ENCODE measurements around the gene CSTF1.

CSTF1 gene

GRCh38 chr20:56451056-56451765 is 58.8 kb downstream of the CSTF1 start:
- H3K4me3 ChIP-seq (ENCODE audit: low read length) = no peak overlapping the region
- no peaks in the 10 kb centered on the region for H3K79me2 ChIP-seq (ENCODE audit: low read length)
- H3K36me3 ChIP-seq (replicated peaks; ENCODE audit: low read depth, low read length) = no peaks in the 10 kb centered on the region
- no peaks in the 10 kb centered on the region for H3K9me3 ChIP-seq (ENCODE audit: insufficient read depth, low read length)
- no peak overlapping the region for H3K9ac ChIP-seq (ENCODE audit: low read length)
- H3K27me3 ChIP-seq (ENCODE audit: low read depth, low read length) = no peaks in the 10 kb centered on the region
- peaks cover 48% of the 10 kb centered on the region for H3K4me1 ChIP-seq (ENCODE audit: low read length)
- H3K4me2 ChIP-seq (ENCODE audit: low read length) = no peak overlapping the region
- H4K20me1 ChIP-seq (ENCODE audit: insufficient read depth, low read length) = no peaks in the 10 kb centered on the region
- no peak for TF ChIP-seq EZH2phosphoT487 (IDR thresholded peaks at IDR 0.05; ENCODE audit: low read depth)
- TF ChIP-seq, protein P1, sequence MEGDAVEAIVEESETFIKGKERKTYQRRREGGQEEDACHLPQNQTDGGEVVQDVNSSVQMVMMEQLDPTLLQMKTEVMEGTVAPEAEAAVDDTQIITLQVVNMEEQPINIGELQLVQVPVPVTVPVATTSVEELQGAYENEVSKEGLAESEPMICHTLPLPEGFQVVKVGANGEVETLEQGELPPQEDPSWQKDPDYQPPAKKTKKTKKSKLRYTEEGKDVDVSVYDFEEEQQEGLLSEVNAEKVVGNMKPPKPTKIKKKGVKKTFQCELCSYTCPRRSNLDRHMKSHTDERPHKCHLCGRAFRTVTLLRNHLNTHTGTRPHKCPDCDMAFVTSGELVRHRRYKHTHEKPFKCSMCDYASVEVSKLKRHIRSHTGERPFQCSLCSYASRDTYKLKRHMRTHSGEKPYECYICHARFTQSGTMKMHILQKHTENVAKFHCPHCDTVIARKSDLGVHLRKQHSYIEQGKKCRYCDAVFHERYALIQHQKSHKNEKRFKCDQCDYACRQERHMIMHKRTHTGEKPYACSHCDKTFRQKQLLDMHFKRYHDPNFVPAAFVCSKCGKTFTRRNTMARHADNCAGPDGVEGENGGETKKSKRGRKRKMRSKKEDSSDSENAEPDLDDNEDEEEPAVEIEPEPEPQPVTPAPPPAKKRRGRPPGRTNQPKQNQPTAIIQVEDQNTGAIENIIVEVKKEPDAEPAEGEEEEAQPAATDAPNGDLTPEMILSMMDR (IDR thresholded peaks at IDR 0.05; ENCODE audit: low read depth, low read length) = no peak
- H3K27ac ChIP-seq (ENCODE audit: low read length) = no peak overlapping the region
- H2AFZ ChIP-seq (ENCODE audit: low read depth, low read length) = no peak overlapping the region

DNA sequence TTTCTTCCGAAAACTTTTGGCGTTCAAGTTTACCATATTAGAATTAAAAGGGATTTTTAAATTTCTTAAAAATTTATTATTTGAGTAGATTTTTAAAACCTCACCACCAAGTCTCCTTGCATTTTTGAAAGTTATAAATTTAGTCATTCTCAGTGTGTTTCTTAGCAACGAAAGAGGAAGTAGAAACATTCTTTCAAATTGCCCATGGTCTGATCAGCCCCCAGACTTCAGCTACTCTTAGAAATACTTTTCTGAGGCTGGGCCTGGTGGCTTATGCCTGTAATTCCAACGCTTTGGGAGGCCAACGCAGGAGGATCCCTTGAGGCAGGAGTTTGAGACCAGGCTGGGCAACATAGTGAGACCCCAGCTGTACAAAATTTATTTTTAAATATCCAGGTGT is 60.9 kb downstream of the CSTF1 start:
- peak overlapping the region; percentile 91 for H3K27ac ChIP-seq (ENCODE audit: low read length)
- no peaks in the 10 kb centered on the region for H3K27me3 ChIP-seq (ENCODE audit: low read depth, low read length)
- peaks cover 35% of the 10 kb centered on the region for H3K4me1 ChIP-seq (ENCODE audit: low read length)
- no peaks in the 10 kb centered on the region for H3K79me2 ChIP-seq (ENCODE audit: low read length)
- no peaks in the 10 kb centered on the region for H3K36me3 ChIP-seq (replicated peaks; ENCODE audit: low read depth, low read length)
- H2AFZ ChIP-seq (ENCODE audit: low read depth, low read length) = no peak overlapping the region
- H3K4me2 ChIP-seq (ENCODE audit: low read length) = peak overlapping the region; percentile 64
- no peaks in the 10 kb centered on the region for H4K20me1 ChIP-seq (ENCODE audit: insufficient read depth, low read length)
- TF ChIP-seq EZH2phosphoT487 (IDR thresholded peaks at IDR 0.05; ENCODE audit: low read depth) = no peak
- TF ChIP-seq, protein P1 (IDR thresholded peaks at IDR 0.05; ENCODE audit: low read depth, low read length) = no peak
- H3K9ac ChIP-seq (ENCODE audit: low read length) = peak overlapping the region; percentile 65
- H3K9me3 ChIP-seq (ENCODE audit: insufficient read depth, low read length) = no peaks in the 10 kb centered on the region
- H3K4me3 ChIP-seq (ENCODE audit: low read length) = peak overlapping the region; percentile 31

- Histone ChIP-seq H3K27ac (ENCODE audit: low read length) (peak overlapping the region; percentile 91), H3K9me3 (ENCODE audit: insufficient read depth, low read length) (no peaks in the 10 kb centered on the region), H3K4me2 (ENCODE audit: low read length) (peak overlapping the region; percentile 64), H3K27me3 (ENCODE audit: low read depth, low read length) (no peaks in the 10 kb centered on the region), H4K20me1 (ENCODE audit: insufficient read depth, low read length) (no peaks in the 10 kb centered on the region), H3K79me2 (ENCODE audit: low read length) (no peaks in the 10 kb centered on the region), H3K9ac (ENCODE audit: low read length) (peak overlapping the region; percentile 65), H3K4me1 (ENCODE audit: low read length) (peaks cover 31% of the 10 kb centered on the region), H2AFZ (ENCODE audit: low read depth, low read length) (peak overlapping the region; percentile 54), H3K36me3 (replicated peaks; ENCODE audit: low read depth, low read length) (no peaks in the 10 kb centered on the region), H3K4me3 (ENCODE audit: low read length) (peak overlapping the region; percentile 36)
- TF ChIP-seq EZH2phosphoT487 (IDR thresholded peaks at IDR 0.05; ENCODE audit: low read depth) = no peak
- TF ChIP-seq, protein P1 (IDR thresholded peaks at IDR 0.05; ENCODE audit: low read depth, low read length) = no peak
Observed at GRCh38 chr20:56454754-56455153, 62.3 kb downstream of the CSTF1 start.

All from OCI-LY3 (cell line).